HG02884 (cell line): ENCODE results near the gene TTC22.
A peak's percentile ranks its signal among the peaks of the same experiment; 100 is the strongest.

Source experiments
- ATAC-seq: cut with Tn5 transposase; IDR thresholded peaks from one replicate; pipeline ENCODE4 v1.9.1; 2021; ENCODE audit warnings: mild to moderate bottlenecking, moderate library complexity; ENCODE audit not compliant: unreplicated experiment

Gene TTC22

GRCh38 chr1:54810153-54810942 lies 9.2 kb upstream of the TTC22 start:
- ATAC-seq, result peak; percentile 63

GRCh38 chr1:54809496-54810074 lies 8.5 kb upstream of the TTC22 start:
- ATAC-seq, result no peak

- ATAC-seq, result no peak
These were observed 7.5 kb upstream of the TTC22 start for GRCh38 chr1:54808443-54809207.

GRCh38 chr1:54807756-54808155 lies 6.6 kb upstream of the TTC22 start:
- ATAC-seq, result no peak

- no peak for ATAC-seq
These were observed 5.9 kb upstream of the TTC22 start for GRCh38 chr1:54806931-54807611.

GRCh38 chr1:54805981-54806381 lies 4.9 kb upstream of the TTC22 start:
- ATAC-seq, result no peak

GRCh38 chr1:54805466-54805865 lies 4.3 kb upstream of the TTC22 start:
- ATAC-seq, result no peak

- no peak for ATAC-seq
These were observed 3.5 kb upstream of the TTC22 start for GRCh38 chr1:54804471-54805132.

GRCh38 chr1:54803761-54804470 lies 2.8 kb upstream of the TTC22 start:
- no peak for ATAC-seq

GRCh38 chr1:54800041-54800898 lies 853 bp downstream of the TTC22 start:
- ATAC-seq, result no peak

- ATAC-seq, result peak; percentile 45
These were observed 2.1 kb downstream of the TTC22 start for GRCh38 chr1:54798769-54799641.

GRCh38 chr1:54798206-54798605 lies 2.9 kb downstream of the TTC22 start:
- ATAC-seq, result no peak

- ATAC-seq, result no peak
These were observed 4.2 kb downstream of the TTC22 start for GRCh38 chr1:54796902-54797301.

- no peak for ATAC-seq
These were observed 5.2 kb downstream of the TTC22 start for GRCh38 chr1:54795841-54796468.

GRCh38 chr1:54795356-54795665 lies 5.8 kb downstream of the TTC22 start:
- ATAC-seq, result no peak

GRCh38 chr1:54794451-54795355 lies 6.4 kb downstream of the TTC22 start:
- no peak for ATAC-seq

GRCh38 chr1:54792686-54793282 lies 8.3 kb downstream of the TTC22 start:
- ATAC-seq, result no peak
